ENCODE results near the gene CXCL11. TPM values are rescaled to one million over a fixed set of nuclear protein-coding genes. Genes with fewer than 3 reads are reported as not detected.

CXCL11 gene
- total RNA-seq, 1 experiment from 2014 or later: not detected

DNA sequence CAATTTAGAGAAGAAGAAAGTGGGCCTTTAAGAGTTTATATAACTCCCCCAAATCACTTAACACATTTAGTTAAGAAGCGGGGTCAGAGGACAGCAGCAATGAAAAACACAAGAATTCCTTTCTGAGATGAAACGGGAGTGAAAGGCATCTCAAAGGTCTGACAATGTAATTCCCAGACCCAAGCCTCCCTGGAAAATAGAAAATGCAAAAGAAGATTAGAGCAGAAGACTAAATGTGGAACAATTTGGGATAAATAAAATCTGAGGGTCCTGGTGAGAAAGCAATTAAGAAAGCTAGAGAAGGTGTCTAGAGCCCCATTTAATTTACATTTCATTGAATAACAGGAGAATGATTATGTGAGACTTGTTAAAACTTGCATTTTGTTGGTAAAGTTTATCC lies 19.6 kb upstream of the CXCL11 start:
- no CpG with 5 or more reads among the region's 2 CpGs for WGBS (ENCODE audit: extremely low coverage, insufficient read length, low lambda C conversion rate)

More for the DNA sequence above, 19.6 kb upstream of the CXCL11 start:
- Mint-ChIP-seq H3K27ac (peak overlapping the region; percentile 20 to 94 (median 46); a peak in 4 of 7 replicates), H3K4me3 (no peak overlapping the region), H3K4me1 (peaks cover 32 to 40% of the 10 kb centered on the region in 2 experiments), H3K9me3 (no peaks in the 10 kb centered on the region), H3K27me3 (ENCODE audit: low read depth) (no peaks in the 10 kb centered on the region), H3K36me3 (ENCODE audit: insufficient read depth in 1 of 3, low read depth in 3 of 3) (no peaks in the 10 kb centered on the region)
- H3K14ac ChIP-seq (ENCODE audit: insufficient read depth, low read length): no peak overlapping the region
- TF ChIP-seq, protein P1, sequence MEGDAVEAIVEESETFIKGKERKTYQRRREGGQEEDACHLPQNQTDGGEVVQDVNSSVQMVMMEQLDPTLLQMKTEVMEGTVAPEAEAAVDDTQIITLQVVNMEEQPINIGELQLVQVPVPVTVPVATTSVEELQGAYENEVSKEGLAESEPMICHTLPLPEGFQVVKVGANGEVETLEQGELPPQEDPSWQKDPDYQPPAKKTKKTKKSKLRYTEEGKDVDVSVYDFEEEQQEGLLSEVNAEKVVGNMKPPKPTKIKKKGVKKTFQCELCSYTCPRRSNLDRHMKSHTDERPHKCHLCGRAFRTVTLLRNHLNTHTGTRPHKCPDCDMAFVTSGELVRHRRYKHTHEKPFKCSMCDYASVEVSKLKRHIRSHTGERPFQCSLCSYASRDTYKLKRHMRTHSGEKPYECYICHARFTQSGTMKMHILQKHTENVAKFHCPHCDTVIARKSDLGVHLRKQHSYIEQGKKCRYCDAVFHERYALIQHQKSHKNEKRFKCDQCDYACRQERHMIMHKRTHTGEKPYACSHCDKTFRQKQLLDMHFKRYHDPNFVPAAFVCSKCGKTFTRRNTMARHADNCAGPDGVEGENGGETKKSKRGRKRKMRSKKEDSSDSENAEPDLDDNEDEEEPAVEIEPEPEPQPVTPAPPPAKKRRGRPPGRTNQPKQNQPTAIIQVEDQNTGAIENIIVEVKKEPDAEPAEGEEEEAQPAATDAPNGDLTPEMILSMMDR (conservative IDR thresholded peaks at IDR 0.05): no peak
- no peak overlapping the region for H3K4ac ChIP-seq (ENCODE audit: low read depth, low read length)
- H3K4me2 ChIP-seq (ENCODE audit: insufficient read depth, insufficient read length, low read length): no peak overlapping the region
- no peak overlapping the region for H2BK120ac ChIP-seq (ENCODE audit: low read depth, low read length, poor library complexity, severe bottlenecking)
- H3K27me3 ChIP-seq (ENCODE audit: insufficient read depth, low read length): no peaks in the 10 kb centered on the region
- H3K79me2 ChIP-seq (ENCODE audit: insufficient read depth, low read length): no peaks in the 10 kb centered on the region
- no peak overlapping the region for H2AK5ac ChIP-seq (ENCODE audit: insufficient read length, low read length)
- H2BK15ac ChIP-seq (ENCODE audit: low read depth, low read length): no peak overlapping the region
- peaks cover 9% of the 10 kb centered on the region for H3K4me1 ChIP-seq (ENCODE audit: insufficient read depth, low read length)
- no peak overlapping the region for H3K23ac ChIP-seq (ENCODE audit: insufficient read length, low read depth, low read length)
- no peak overlapping the region for H2BK20ac ChIP-seq (ENCODE audit: low read depth, low read length, poor library complexity, severe bottlenecking)
- H4K20me1 ChIP-seq (ENCODE audit: control insufficient read depth, insufficient read depth, insufficient read length): no peaks in the 10 kb centered on the region
- no peak overlapping the region for H3K56ac ChIP-seq (ENCODE audit: insufficient read length, low read depth, low read length)
- no peak overlapping the region for H3K18ac ChIP-seq (ENCODE audit: insufficient read length, low read depth, low read length)
- no peak overlapping the region for H2BK5ac ChIP-seq (ENCODE audit: insufficient read length, low read length)
- no peak overlapping the region for H3K27ac ChIP-seq (ENCODE audit: insufficient read length, low read depth, low read length)
- no peaks in the 10 kb centered on the region for H3K23me2 ChIP-seq (ENCODE audit: insufficient read length, low read depth, low read length, poor library complexity, severe bottlenecking)
- no peak overlapping the region for H3T11ph ChIP-seq (ENCODE audit: low read length)
- H4K91ac ChIP-seq (ENCODE audit: insufficient read length, low read depth, low read length): no peak overlapping the region
- H2BK12ac ChIP-seq (ENCODE audit: insufficient read length, low read depth, low read length): no peak overlapping the region
- H3K9me3 ChIP-seq (ENCODE audit: control insufficient read depth, low read depth, low read length): no peaks in the 10 kb centered on the region
- no peak overlapping the region for H2AFZ ChIP-seq (ENCODE audit: low read length)
- no peak overlapping the region for H4K8ac ChIP-seq (replicated peaks; ENCODE audit: insufficient read length, low read depth, low read length)
- DNase-seq: no peak
- no peaks in the 10 kb centered on the region for H3K79me1 ChIP-seq (ENCODE audit: insufficient read depth, low read depth, low read length, poor library complexity, severe bottlenecking)
- no peak overlapping the region for H3K9ac ChIP-seq (ENCODE audit: extremely low read depth, insufficient read length, low read length)
- H4K5ac ChIP-seq (ENCODE audit: insufficient read length, low read depth, low read length): no peak overlapping the region
